ENCODE results near the gene NFE2L2.
"Not testable (repeated sequence)": the region's sequence is repeated elsewhere in the genome, so short reads cannot be mapped to it uniquely, and the experiment has no call there.

NFE2L2 gene

DNA sequence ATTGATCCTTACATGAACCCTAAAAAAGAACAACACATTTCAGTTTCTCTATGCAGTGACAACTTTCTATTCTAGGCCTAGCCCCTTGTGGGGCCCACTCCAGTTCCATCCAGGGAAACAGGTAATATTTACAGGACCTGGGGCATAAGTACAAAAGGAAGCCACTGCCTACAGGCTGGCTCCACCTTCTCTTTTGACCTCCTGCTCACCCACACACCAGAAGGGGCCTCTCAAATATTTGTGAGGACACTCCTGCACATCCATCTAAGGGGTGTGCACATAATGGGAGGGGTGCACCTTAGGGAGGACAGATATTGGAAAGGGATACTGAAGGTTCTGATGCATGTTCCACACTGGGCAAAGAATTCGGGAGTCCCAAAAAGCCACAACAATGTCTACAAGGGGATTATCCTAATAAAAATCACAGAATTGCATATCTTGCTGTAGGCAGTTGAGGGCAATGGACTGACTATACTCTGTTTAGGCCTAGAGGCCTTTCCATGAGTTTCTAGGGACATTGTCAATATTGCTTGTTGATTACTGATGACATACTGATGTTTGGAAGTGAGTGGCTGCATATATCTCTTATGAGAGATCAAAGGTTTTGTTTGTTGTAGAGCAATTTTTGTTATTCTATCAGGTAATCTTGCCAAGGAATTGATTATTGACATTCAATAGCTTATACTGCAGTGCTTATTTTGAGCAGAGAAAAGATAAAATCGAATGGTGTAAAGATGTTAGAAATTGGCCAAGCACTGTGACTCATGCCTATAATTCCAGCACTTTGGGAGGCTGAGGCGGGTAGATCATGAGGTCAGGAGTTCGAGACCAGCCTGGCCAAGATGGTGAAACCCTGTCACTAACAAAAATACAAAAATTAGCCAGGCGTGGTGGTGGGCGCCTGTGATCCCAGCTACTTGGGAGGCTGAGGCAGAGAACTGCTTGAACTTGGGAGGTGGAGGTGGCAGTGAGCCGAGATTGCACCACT, 75.8 kb downstream of the NFE2L2 start:
- Histone ChIP-seq H3K4me1 (no peaks in the 10 kb centered on the region), H3K36me3 (ENCODE audit: control insufficient read depth, insufficient read depth, low read length) (no peaks in the 10 kb centered on the region), H3K9me3 (ENCODE audit: control insufficient read depth, low read length) (no peaks in the 10 kb centered on the region), H3K9ac (no peak overlapping the region), H3K79me2 (no peaks in the 10 kb centered on the region), H3K4me3 (ENCODE audit: low read depth, low read length) (no peak overlapping the region), H3K27ac (no peak overlapping the region), H2AFZ (no peak overlapping the region), H3K27me3 (ENCODE audit: control insufficient read depth, insufficient read depth, low read length) (no peaks in the 10 kb centered on the region), H3K4me2 (ENCODE audit: low read length) (no peak overlapping the region)
- TF ChIP-seq, protein P1, sequence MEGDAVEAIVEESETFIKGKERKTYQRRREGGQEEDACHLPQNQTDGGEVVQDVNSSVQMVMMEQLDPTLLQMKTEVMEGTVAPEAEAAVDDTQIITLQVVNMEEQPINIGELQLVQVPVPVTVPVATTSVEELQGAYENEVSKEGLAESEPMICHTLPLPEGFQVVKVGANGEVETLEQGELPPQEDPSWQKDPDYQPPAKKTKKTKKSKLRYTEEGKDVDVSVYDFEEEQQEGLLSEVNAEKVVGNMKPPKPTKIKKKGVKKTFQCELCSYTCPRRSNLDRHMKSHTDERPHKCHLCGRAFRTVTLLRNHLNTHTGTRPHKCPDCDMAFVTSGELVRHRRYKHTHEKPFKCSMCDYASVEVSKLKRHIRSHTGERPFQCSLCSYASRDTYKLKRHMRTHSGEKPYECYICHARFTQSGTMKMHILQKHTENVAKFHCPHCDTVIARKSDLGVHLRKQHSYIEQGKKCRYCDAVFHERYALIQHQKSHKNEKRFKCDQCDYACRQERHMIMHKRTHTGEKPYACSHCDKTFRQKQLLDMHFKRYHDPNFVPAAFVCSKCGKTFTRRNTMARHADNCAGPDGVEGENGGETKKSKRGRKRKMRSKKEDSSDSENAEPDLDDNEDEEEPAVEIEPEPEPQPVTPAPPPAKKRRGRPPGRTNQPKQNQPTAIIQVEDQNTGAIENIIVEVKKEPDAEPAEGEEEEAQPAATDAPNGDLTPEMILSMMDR (IDR thresholded peaks at IDR 0.05), result no peak

DNA sequence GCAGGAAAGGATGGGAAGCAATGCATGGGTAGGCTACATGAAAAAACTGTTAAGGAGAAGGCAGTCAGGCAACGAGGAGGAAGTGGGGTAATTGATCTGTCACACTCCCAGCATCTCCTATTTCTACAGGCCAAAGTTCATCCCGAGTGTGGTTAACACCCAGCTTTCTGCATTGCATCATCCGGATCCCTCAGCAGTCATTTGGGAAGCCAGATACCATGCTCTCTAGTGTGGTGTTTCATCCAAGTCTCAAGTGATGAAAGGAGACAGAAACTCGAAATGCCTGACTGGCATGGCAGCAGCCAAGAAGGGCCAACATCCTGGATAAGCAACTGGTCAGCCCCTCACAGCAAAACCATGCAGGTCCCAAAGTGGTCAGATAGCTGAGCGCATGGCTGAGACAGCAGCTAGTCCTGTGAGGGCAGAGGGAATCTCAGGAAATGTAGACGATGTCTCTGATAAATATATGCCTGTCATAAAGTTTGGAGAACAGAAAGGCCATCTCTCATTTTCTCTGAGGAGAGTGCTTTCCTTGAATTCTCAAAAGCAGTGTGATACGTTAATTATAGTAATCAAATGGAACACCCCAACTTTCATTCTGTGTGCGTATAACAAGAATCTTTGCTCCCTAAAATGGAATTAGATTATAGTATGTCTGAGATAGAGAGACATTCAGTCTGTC, 76.8 kb downstream of the NFE2L2 start:
- no peak overlapping the region for H2AFZ ChIP-seq
- no peak overlapping the region for H3K4me3 ChIP-seq (ENCODE audit: low read depth, low read length)
- H3K9me3 ChIP-seq (ENCODE audit: control insufficient read depth, low read length), result no peaks in the 10 kb centered on the region
- no peak overlapping the region for H3K4me2 ChIP-seq (ENCODE audit: low read length)
- no peaks in the 10 kb centered on the region for H3K4me1 ChIP-seq
- TF ChIP-seq, protein P1 (IDR thresholded peaks at IDR 0.05), result no peak
- no peaks in the 10 kb centered on the region for H3K27me3 ChIP-seq (ENCODE audit: control insufficient read depth, insufficient read depth, low read length)
- H3K9ac ChIP-seq, result no peak overlapping the region
- no peaks in the 10 kb centered on the region for H3K36me3 ChIP-seq (ENCODE audit: control insufficient read depth, insufficient read depth, low read length)
- no peak overlapping the region for H3K27ac ChIP-seq
- H3K79me2 ChIP-seq, result no peaks in the 10 kb centered on the region

GRCh38 chr2:177186038-177186437, 78.5 kb downstream of the NFE2L2 start:
- H3K36me3 ChIP-seq (ENCODE audit: control insufficient read depth, insufficient read depth, low read length); H3K4me2 ChIP-seq (ENCODE audit: low read length); H3K27ac ChIP-seq; H3K27me3 ChIP-seq (ENCODE audit: control insufficient read depth, insufficient read depth, low read length); H3K79me2 ChIP-seq; H3K9ac ChIP-seq; H3K4me1 ChIP-seq; H3K9me3 ChIP-seq (ENCODE audit: control insufficient read depth, low read length); H3K4me3 ChIP-seq (ENCODE audit: low read depth, low read length); H2AFZ ChIP-seq: not testable (repeated sequence)

DNA sequence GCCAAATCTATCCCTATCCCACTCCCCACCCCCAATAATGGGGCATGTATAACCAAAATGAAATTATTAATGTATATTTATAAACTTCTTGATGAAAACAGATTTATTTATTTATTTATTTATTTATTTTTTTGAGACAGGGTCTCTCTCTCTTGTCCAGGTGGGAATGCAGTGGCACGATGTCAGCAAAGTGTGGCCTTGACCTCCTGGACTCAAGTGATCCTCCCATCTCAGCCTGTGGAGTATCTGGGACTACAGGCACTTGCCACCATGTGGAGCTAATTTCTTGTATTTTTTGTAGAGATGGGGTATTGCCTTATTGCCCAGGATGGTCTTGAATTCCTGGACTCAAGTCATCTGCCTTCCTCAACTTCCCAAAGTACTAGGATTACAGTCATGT, 79.9 kb downstream of the NFE2L2 start:
- H3K4me1 ChIP-seq, result no peaks in the 10 kb centered on the region
- no peaks in the 10 kb centered on the region for H3K36me3 ChIP-seq (ENCODE audit: control insufficient read depth, insufficient read depth, low read length)
- H3K79me2 ChIP-seq, result no peaks in the 10 kb centered on the region
- TF ChIP-seq, protein P1 (IDR thresholded peaks at IDR 0.05), result no peak
- H3K4me3 ChIP-seq (ENCODE audit: low read depth, low read length), result no peak overlapping the region
- H3K27me3 ChIP-seq (ENCODE audit: control insufficient read depth, insufficient read depth, low read length), result no peaks in the 10 kb centered on the region
- no peak overlapping the region for H3K4me2 ChIP-seq (ENCODE audit: low read length)
- no peak overlapping the region for H2AFZ ChIP-seq
- no peak overlapping the region for H3K9ac ChIP-seq
- no peak overlapping the region for H3K27ac ChIP-seq
- H3K9me3 ChIP-seq (ENCODE audit: control insufficient read depth, low read length), result no peaks in the 10 kb centered on the region

- H3K4me3 ChIP-seq (ENCODE audit: low read depth, low read length), result no peak overlapping the region
- H3K36me3 ChIP-seq (ENCODE audit: control insufficient read depth, insufficient read depth, low read length), result no peaks in the 10 kb centered on the region
These were observed 80.7 kb downstream of the NFE2L2 start for GRCh38 chr2:177183860-177184259.

More at GRCh38 chr2:177183860-177184259, 80.7 kb downstream of the NFE2L2 start:
- Histone ChIP-seq H3K79me2 (no peaks in the 10 kb centered on the region), H3K9me3 (ENCODE audit: control insufficient read depth, low read length) (no peaks in the 10 kb centered on the region), H2AFZ (peak overlapping the region; percentile 25), H3K4me2 (ENCODE audit: low read length) (no peak overlapping the region), H3K27me3 (ENCODE audit: control insufficient read depth, insufficient read depth, low read length) (no peaks in the 10 kb centered on the region), H3K27ac (no peak overlapping the region), H3K4me1 (no peaks in the 10 kb centered on the region), H3K9ac (no peak overlapping the region)
- TF ChIP-seq, protein P1 (IDR thresholded peaks at IDR 0.05), result no peak

All from parathyroid adenoma (tissue), 2 donors.